GM18505 (cell line): ENCODE measurements around the gene FIGNL2.

Source experiments
- ATAC-seq: cut with Tn5 transposase; IDR thresholded peaks from one replicate; pipeline ENCODE4 v1.9.1; 2021; ENCODE audit not compliant: unreplicated experiment
- POLR2A ChIP-seq: IDR thresholded peaks from 4 replicates; pipeline ENCODE4 v1.6.1; 2011; ENCODE audit warnings: borderline replicate concordance; ENCODE audit not compliant: insufficient read depth, insufficient read length; ENCODE audit errors: extremely low read depth

FIGNL2 gene

GRCh38 chr12:51852404-51853137 lies 4.1 kb upstream of the FIGNL2 start:
- no peak for TF ChIP-seq POLR2A
- ATAC-seq, result no peak

- ATAC-seq, result no peak
- no peak for TF ChIP-seq POLR2A
These were observed 3.1 kb upstream of the FIGNL2 start for GRCh38 chr12:51851413-51852124.

- ATAC-seq, result no peak
- no peak for TF ChIP-seq POLR2A
These were observed 2.4 kb upstream of the FIGNL2 start for GRCh38 chr12:51850965-51851299.

- ATAC-seq, result no peak
- no peak for TF ChIP-seq POLR2A
These were observed 1.8 kb upstream of the FIGNL2 start for GRCh38 chr12:51850081-51850964.

GRCh38 chr12:51848841-51849735 lies 570 bp upstream of the FIGNL2 start:
- ATAC-seq, result no peak

GRCh38 chr12:51847643-51848325 lies 734 bp downstream of the FIGNL2 start:
- TF ChIP-seq POLR2A, result no peak
- ATAC-seq, result no peak

More at GRCh38 chr12:51848841-51849735, 570 bp upstream of the FIGNL2 start:
- no peak for TF ChIP-seq POLR2A

GRCh38 chr12:51846911-51847642 lies 1.4 kb downstream of the FIGNL2 start:
- TF ChIP-seq POLR2A, result no peak
- ATAC-seq, result no peak

- TF ChIP-seq POLR2A, result no peak
- no peak for ATAC-seq
These were observed 2.2 kb downstream of the FIGNL2 start for GRCh38 chr12:51846271-51846691.

GRCh38 chr12:51845482-51845881 lies 3.0 kb downstream of the FIGNL2 start:
- ATAC-seq, result no peak
- no peak for TF ChIP-seq POLR2A

- no peak for ATAC-seq
- TF ChIP-seq POLR2A, result no peak
These were observed 3.7 kb downstream of the FIGNL2 start for GRCh38 chr12:51844854-51845253.

- no peak for ATAC-seq
- no peak for TF ChIP-seq POLR2A
These were observed 6.8 kb downstream of the FIGNL2 start for GRCh38 chr12:51841727-51842126.
